HEK293 (cell line): Measurements from ENCODE around the gene MEX3C.
A peak's percentile ranks its signal among the peaks of the same experiment; 100 is the strongest.

Experiments
- CTCF ChIA-PET: fragments of 350-600 bp; formaldehyde crosslinking; extraction: SDS; loops from one replicate; lab custom pipeline; 2021; ENCODE audit warnings: antibody characterized with exemption; lab: Yijun Ruan, JAX
- POLR2A ChIA-PET: fragments of 300-600 bp; formaldehyde crosslinking; extraction: SDS; loops from one replicate; lab custom pipeline; 2020; ENCODE audit warnings: antibody characterized with exemption, inconsistent platforms; lab: Yijun Ruan, JAX
- H3K27ac ChIP-seq: fragments of 200-500 bp; sonication (Bioruptor generic); 2 replicates; pipeline ENCODE4 v1.5.1; 2014; ENCODE audit warnings: low read depth, low read length, control low read depth, inconsistent platforms; ENCODE audit errors: extremely low read depth
- H3K36me3 ChIP-seq, 2 experiments: fragments of 200-500 bp in 1 of 2; sonication (Bioruptor generic) in 1 of 2; 1 replicate in 1 of 2; 2 replicates in 1 of 2; pipeline ENCODE4 v1.5.1; 2014 to 2017; ENCODE audit warnings: inconsistent platforms in 2 of 2, low read length in 2 of 2; ENCODE audit not compliant: control insufficient read depth in 2 of 2, insufficient read depth in 1 of 2
- H3K4me1 ChIP-seq: fragments of 200-500 bp; sonication (Bioruptor generic); 2 replicates; pipeline ENCODE4 v1.5.1; 2014; ENCODE audit warnings: mild to moderate bottlenecking, low read length, inconsistent platforms; ENCODE audit not compliant: control insufficient read depth, insufficient read depth
- H3K4me3 ChIP-seq: 2 replicates; pipeline ENCODE4 v1.5.1; 2011; ENCODE audit warnings: low read depth, mild to moderate bottlenecking, control low read depth, low read length, moderate library complexity
- H3K9me3 ChIP-seq: fragments of 200-500 bp; sonication (Bioruptor generic); 2 replicates; pipeline ENCODE4 v1.5.1; 2014; ENCODE audit warnings: low read depth, low read length, inconsistent platforms; ENCODE audit not compliant: control insufficient read depth, insufficient read depth
- GLIS2 ChIP-seq: fragments of 450-650 bp; formaldehyde crosslinking; IDR thresholded peaks from 2 replicates; pipeline ENCODE4 v1.5.1; 2016; ENCODE audit warnings: missing biosample characterization, missing genetic modification characterization
- HOXA7 ChIP-seq: sonication (generic); formaldehyde crosslinking; IDR thresholded peaks from 2 replicates; pipeline ENCODE4 v1.8.1; 2022; ENCODE audit warnings: missing genetic modification reagents, borderline replicate concordance
- OSR2 ChIP-seq: fragments of 450-650 bp; formaldehyde crosslinking; IDR thresholded peaks from 2 replicates; pipeline ENCODE4 v1.5.1; 2016; ENCODE audit warnings: missing biosample characterization, missing genetic modification characterization
- OVOL3 ChIP-seq: fragments of 450-650 bp; formaldehyde crosslinking; IDR thresholded peaks from 2 replicates; pipeline ENCODE4 v1.5.1; 2016; ENCODE audit warnings: missing biosample characterization, missing genetic modification characterization
- WT1 ChIP-seq: fragments of 450-650 bp; formaldehyde crosslinking; IDR thresholded peaks from 2 replicates; pipeline ENCODE4 v1.5.1; 2016; ENCODE audit warnings: missing biosample characterization, missing genetic modification characterization
- ZBTB1 ChIP-seq: fragments of 450-650 bp; formaldehyde crosslinking; IDR thresholded peaks from 2 replicates; pipeline ENCODE4 v1.5.1; 2016; ENCODE audit warnings: missing biosample characterization, missing genetic modification characterization
- ZBTB17 ChIP-seq: fragments of 450-650 bp; formaldehyde crosslinking; IDR thresholded peaks from 2 replicates; pipeline ENCODE4 v1.5.1; 2016; ENCODE audit warnings: missing biosample characterization, missing genetic modification characterization
- ZFHX2 ChIP-seq: fragments of 450-650 bp; formaldehyde crosslinking; conservative IDR thresholded peaks from 2 replicates; pipeline ENCODE4 v1.5.1; 2016; ENCODE audit warnings: missing biosample characterization, missing genetic modification characterization
- ZNF132 ChIP-seq: fragments of 450-650 bp; formaldehyde crosslinking; IDR thresholded peaks from 2 replicates; pipeline ENCODE4 v1.5.1; 2017; ENCODE audit warnings: missing biosample characterization, missing genetic modification characterization, borderline replicate concordance
- ZNF155 ChIP-seq: fragments of 450-650 bp; formaldehyde crosslinking; IDR thresholded peaks from 2 replicates; pipeline ENCODE4 v1.5.1; 2016; ENCODE audit warnings: missing biosample characterization, missing genetic modification characterization
- ZNF184 ChIP-seq: fragments of 450-650 bp; IDR thresholded peaks from 2 replicates; pipeline ENCODE4 v1.5.1; 2018; ENCODE audit warnings: missing biosample characterization, mild to moderate bottlenecking, missing genetic modification characterization
- ZNF202 ChIP-seq: fragments of 450-650 bp; formaldehyde crosslinking; IDR thresholded peaks from 2 replicates; pipeline ENCODE4 v1.5.1; 2016; ENCODE audit warnings: missing biosample characterization, missing genetic modification characterization, borderline replicate concordance
- ZNF239 ChIP-seq: fragments of 450-650 bp; formaldehyde crosslinking; IDR thresholded peaks from 2 replicates; pipeline ENCODE4 v1.5.1; 2016; ENCODE audit warnings: missing biosample characterization, missing genetic modification characterization
- ZNF423 ChIP-seq: fragments of 450-650 bp; formaldehyde crosslinking; IDR thresholded peaks from 2 replicates; pipeline ENCODE4 v1.5.1; 2016; ENCODE audit warnings: missing biosample characterization, missing genetic modification characterization
- ZNF548 ChIP-seq: fragments of 450-650 bp; formaldehyde crosslinking; IDR thresholded peaks from 2 replicates; pipeline ENCODE4 v1.5.1; 2016; ENCODE audit warnings: missing biosample characterization, missing genetic modification characterization
- ZNF585B ChIP-seq: fragments of 450-650 bp; formaldehyde crosslinking; IDR thresholded peaks from 2 replicates; pipeline ENCODE4 v1.5.1; 2016; ENCODE audit warnings: missing biosample characterization, missing genetic modification characterization
- ZNF600 ChIP-seq: fragments of 450-650 bp; formaldehyde crosslinking; IDR thresholded peaks from 2 replicates; pipeline ENCODE4 v1.5.1; 2016; ENCODE audit warnings: missing biosample characterization, missing genetic modification characterization
- ZNF658 ChIP-seq: fragments of 450-650 bp; formaldehyde crosslinking; IDR thresholded peaks from 2 replicates; pipeline ENCODE4; 2016; ENCODE audit warnings: missing biosample characterization, missing genetic modification characterization
- TF ChIP-seq, protein P1 (sequence below): fragments of 450-650 bp; formaldehyde crosslinking; IDR thresholded peaks from 2 replicates; pipeline ENCODE4 v1.5.1; 2016; ENCODE audit warnings: missing biosample characterization, missing genetic modification characterization
- TF ChIP-seq, protein P2 (sequence below): fragments of 450-650 bp; formaldehyde crosslinking; IDR thresholded peaks from 2 replicates; pipeline ENCODE4 v1.5.1; 2016; ENCODE audit warnings: missing biosample characterization, missing genetic modification characterization

MEX3C gene

DNA sequence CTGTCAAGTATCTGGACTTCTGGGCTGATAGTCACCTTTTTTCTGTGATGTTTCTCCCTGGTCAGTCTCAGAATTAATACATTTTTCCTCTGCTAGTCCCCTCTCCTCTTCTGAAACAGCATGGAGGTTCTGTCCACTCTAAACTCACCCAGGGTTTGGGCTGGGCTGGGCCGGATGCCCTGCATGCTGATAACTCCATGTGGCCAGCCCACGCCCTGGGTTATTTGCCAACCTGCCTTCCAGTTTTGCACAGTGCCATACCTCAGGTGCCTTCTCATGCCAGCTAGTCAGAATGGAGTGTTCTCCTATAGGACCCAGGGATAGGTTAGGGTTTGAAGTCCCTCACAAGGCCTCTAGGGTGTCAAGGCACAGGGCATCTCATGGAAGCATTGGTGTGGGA is 32.2 kb downstream of the MEX3C start:
- no peak overlapping the region for H3K4me3 ChIP-seq
- TF ChIP-seq HOXA7 (CRISPR knock-in tag) = no peak
- TF ChIP-seq, protein P1, sequence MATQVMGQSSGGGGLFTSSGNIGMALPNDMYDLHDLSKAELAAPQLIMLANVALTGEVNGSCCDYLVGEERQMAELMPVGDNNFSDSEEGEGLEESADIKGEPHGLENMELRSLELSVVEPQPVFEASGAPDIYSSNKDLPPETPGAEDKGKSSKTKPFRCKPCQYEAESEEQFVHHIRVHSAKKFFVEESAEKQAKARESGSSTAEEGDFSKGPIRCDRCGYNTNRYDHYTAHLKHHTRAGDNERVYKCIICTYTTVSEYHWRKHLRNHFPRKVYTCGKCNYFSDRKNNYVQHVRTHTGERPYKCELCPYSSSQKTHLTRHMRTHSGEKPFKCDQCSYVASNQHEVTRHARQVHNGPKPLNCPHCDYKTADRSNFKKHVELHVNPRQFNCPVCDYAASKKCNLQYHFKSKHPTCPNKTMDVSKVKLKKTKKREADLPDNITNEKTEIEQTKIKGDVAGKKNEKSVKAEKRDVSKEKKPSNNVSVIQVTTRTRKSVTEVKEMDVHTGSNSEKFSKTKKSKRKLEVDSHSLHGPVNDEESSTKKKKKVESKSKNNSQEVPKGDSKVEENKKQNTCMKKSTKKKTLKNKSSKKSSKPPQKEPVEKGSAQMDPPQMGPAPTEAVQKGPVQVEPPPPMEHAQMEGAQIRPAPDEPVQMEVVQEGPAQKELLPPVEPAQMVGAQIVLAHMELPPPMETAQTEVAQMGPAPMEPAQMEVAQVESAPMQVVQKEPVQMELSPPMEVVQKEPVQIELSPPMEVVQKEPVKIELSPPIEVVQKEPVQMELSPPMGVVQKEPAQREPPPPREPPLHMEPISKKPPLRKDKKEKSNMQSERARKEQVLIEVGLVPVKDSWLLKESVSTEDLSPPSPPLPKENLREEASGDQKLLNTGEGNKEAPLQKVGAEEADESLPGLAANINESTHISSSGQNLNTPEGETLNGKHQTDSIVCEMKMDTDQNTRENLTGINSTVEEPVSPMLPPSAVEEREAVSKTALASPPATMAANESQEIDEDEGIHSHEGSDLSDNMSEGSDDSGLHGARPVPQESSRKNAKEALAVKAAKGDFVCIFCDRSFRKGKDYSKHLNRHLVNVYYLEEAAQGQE (tag by site-specific recombination) = no peak
- no peak for TF ChIP-seq ZNF585B (tag by site-specific recombination)
- TF ChIP-seq GLIS2 (tag by site-specific recombination) = no peak
- TF ChIP-seq ZNF600 (tag by site-specific recombination) = no peak
- TF ChIP-seq ZNF155 (tag by site-specific recombination) = no peak
- TF ChIP-seq ZNF548 (tag by site-specific recombination) = no peak
- TF ChIP-seq OSR2 (tag by site-specific recombination) = no peak
- TF ChIP-seq WT1 = no peak
- no peak for TF ChIP-seq ZBTB17
- TF ChIP-seq ZNF423 = no peak
- no peak for TF ChIP-seq ZNF132 (tag by site-specific recombination)
- no peak for TF ChIP-seq ZBTB1 (tag by site-specific recombination)
- TF ChIP-seq, protein P2, sequence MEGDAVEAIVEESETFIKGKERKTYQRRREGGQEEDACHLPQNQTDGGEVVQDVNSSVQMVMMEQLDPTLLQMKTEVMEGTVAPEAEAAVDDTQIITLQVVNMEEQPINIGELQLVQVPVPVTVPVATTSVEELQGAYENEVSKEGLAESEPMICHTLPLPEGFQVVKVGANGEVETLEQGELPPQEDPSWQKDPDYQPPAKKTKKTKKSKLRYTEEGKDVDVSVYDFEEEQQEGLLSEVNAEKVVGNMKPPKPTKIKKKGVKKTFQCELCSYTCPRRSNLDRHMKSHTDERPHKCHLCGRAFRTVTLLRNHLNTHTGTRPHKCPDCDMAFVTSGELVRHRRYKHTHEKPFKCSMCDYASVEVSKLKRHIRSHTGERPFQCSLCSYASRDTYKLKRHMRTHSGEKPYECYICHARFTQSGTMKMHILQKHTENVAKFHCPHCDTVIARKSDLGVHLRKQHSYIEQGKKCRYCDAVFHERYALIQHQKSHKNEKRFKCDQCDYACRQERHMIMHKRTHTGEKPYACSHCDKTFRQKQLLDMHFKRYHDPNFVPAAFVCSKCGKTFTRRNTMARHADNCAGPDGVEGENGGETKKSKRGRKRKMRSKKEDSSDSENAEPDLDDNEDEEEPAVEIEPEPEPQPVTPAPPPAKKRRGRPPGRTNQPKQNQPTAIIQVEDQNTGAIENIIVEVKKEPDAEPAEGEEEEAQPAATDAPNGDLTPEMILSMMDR (tag by site-specific recombination) = no peak
- no peak for TF ChIP-seq ZNF202 (tag by site-specific recombination)
- TF ChIP-seq OVOL3 (tag by site-specific recombination) = no peak
- TF ChIP-seq ZNF658 (tag by site-specific recombination) = no peak
- no peak for TF ChIP-seq ZNF239 (tag by site-specific recombination)
- H3K4me1 ChIP-seq = no peaks in the 10 kb centered on the region
- H3K9me3 ChIP-seq = no peaks in the 10 kb centered on the region
- H3K36me3 ChIP-seq = no peaks in the 10 kb centered on the region
- H3K27ac ChIP-seq = no peak overlapping the region
- ChIA-PET POLR2A (interaction anchor here (1.1 kb wide), 1 partner anchor 32 kb away, joined by 4 read pairs; the partner anchor contains the start of gene MEX3C), CTCF (no interaction called here)

DNA sequence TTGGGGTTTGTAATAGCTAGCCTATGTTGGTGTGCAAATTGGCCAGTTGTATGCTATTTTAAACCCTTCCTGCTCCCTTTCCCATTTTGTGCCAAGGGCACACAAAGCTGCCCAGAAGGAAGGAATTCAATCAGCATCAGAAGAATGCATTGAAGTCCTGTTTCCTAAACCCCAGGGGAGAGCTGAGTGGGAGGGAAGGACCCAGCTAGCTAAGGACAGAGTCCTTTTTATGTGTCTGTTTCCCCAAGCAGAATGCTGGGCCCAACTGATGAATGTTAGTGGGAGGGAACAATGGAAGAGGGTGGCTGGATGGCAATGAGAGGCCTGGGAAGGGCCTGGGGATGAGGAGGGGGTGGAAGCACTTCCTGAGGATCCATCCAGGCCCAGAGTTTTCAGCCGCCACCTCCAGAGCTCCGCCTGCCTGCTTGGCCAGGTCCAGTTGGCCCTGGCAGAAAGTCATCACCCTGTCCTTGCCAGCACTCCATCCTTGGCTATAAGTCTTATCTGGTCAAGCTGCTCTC is 32.7 kb downstream of the MEX3C start:
- CTCF ChIA-PET = no interaction called here
- TF ChIP-seq ZFHX2 (tag by site-specific recombination) (peak; percentile 17; the same call in 1 of the 2 replicates), ZNF184 (tag by site-specific recombination) (no peak)
- Histone ChIP-seq H3K4me3 (no peak overlapping the region), H3K36me3 (no peaks in the 10 kb centered on the region), H3K9me3 (no peaks in the 10 kb centered on the region), H3K4me1 (no peaks in the 10 kb centered on the region), H3K27ac (no peak overlapping the region)
- POLR2A ChIA-PET = no interaction called here
